EH (cell line): ENCODE results near the gene CDK8.
"Not testable (repeated sequence)": the region's sequence is repeated elsewhere in the genome, so short reads cannot be mapped to it uniquely, and the experiment has no call there.

Experiments used
- DNase-seq: peaks from one replicate; pipeline ENCODE4 v3.0.0-alpha.2; 2015; ENCODE audit warnings: low read depth

The CDK8 gene

GRCh38 chr13:26253787-26254582, at the start of gene CDK8:
TSS of gene CDK8 (plus strand) at chr13:26254129. CDS start at chr13:26254642, 513 bp downstream.
- DNase-seq: peak; percentile 88

- no peak for DNase-seq
Measured at GRCh38 chr13:26208287-26208686, 45.6 kb upstream of the CDK8 start.

DNA sequence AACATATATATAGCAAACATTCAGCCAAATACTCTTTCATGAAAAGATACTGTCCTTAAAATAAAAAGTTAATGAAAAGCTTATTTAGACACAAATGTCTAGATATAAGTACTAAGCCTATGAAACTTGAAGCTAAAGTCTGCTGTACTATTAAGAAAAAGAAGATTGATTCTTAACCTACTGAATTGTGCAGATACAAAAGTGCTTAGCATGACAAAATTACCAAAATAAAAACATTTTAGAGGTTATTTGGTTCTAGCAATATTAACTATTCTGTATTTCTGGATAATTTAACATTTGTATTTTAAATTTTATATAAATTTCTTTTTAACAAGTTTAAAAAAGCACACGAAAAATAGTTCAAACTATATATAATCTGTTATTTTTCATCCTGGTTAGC, 40.6 kb upstream of the CDK8 start:
- DNase-seq: no peak

DNA sequence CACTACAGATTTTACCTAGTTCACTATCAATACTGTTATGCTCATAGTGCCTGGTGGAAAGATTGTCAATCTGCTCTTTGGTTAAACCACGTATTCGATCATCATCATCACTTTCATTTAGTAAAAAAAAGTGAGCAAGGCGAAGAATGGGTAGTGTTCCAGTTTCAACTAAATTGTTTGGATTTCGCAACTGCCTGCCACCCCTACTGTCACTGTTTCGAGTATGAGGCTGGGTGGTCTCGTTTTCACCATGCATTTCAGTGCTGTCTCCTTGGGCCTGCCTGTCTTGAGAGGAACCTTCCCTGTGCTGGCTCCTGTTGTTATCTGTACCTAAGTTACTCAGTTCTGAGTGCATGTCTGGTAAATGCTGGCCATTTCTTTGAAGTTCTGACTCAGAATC, 39.9 kb upstream of the CDK8 start:
- no peak for DNase-seq

GRCh38 chr13:26216042-26216441, 37.9 kb upstream of the CDK8 start:
- DNase-seq: no peak

DNA sequence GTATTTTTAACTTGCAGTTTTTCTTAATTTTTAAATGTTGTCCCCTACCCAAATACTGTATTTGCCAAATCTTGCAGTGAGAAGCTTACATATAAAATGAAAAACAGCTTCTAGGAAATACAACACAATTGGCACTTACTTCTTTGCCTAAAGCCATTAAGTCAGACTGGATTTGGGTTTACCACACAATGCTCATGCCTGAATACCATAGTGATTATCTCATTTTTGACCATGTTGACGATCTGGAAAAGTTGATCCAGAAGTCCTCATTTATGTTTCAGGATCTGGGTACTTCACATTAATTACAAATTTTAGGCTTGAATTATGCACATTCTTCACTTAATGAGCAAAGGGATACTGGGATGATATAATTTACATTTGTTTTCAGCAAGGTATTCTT, 34.2 kb upstream of the CDK8 start:
- peak; percentile 62 for DNase-seq

DNA sequence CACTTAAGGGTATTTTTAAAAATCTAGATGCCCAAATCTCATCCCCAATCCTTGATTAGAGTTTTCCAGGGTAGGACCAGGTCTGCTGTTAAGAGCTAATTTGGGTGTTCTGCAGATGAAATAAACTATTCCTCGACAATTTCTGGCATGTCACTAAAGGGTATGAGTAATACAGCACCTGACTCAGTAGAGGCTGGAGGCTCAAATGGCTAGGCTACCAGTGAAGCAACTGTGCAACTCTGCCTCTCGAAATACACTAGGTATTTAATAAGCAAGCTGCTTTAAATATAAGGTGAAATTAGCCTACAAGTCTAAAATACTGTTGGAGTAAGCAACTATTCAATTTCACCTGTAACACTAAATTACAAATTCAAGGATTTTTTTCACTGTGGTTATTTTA, 33.4 kb upstream of the CDK8 start:
- peak; percentile 53 for DNase-seq

GRCh38 chr13:26221399-26221720, 32.6 kb upstream of the CDK8 start:
- DNase-seq: no peak

DNA sequence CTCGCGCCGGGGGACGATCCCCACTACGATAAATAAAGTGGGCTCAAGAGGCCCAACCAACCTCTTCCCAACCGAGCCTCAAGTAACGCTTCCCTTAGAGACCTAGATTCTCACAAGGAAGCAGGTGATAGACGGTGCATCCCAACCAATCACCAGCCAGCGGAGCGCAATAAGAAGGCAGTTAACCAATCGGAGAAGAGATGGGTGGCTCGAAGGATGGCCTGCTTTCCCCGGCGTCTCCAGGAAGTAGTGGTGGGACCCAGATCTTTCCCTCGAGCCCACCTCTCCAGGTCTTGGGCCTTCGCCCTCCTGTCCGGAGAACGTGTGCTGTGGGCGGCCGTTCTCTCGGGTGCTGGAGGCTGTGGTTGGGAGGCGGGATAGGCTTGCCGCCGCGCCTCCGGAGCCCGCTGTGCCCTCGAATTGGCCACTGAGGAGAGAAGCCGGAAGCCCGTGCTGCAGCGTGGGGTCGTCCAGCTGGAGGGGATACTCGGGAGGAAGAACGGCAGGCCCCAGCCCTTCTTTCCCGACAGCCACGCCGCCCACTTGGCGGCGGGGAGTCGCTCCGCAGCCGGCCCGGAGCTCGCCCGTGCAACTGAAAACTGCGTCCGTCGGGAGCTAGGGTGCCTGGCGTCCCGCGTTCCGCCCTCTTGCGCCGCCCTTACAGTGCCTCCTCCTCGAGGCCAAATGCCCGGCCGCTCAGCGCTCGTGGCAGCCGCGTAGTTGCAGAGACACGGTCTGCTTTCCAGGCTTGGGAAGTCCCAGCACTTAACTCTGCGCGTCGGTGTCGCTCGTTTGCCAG, 32.0 kb upstream of the CDK8 start, which contains the start of gene RNF6:
Gene RNF6 (minus strand): TSS at position 594 of the 799 bp plus-strand sequence. CDS start 2,665 bp downstream, outside the sequence.
- peak; percentile 99 for DNase-seq

GRCh38 chr13:26222520-26223046, 31.3 kb upstream of the CDK8 start:
- DNase-seq: no peak

- no peak for DNase-seq
Measured at GRCh38 chr13:26225896-26226617, 27.9 kb upstream of the CDK8 start.

DNA sequence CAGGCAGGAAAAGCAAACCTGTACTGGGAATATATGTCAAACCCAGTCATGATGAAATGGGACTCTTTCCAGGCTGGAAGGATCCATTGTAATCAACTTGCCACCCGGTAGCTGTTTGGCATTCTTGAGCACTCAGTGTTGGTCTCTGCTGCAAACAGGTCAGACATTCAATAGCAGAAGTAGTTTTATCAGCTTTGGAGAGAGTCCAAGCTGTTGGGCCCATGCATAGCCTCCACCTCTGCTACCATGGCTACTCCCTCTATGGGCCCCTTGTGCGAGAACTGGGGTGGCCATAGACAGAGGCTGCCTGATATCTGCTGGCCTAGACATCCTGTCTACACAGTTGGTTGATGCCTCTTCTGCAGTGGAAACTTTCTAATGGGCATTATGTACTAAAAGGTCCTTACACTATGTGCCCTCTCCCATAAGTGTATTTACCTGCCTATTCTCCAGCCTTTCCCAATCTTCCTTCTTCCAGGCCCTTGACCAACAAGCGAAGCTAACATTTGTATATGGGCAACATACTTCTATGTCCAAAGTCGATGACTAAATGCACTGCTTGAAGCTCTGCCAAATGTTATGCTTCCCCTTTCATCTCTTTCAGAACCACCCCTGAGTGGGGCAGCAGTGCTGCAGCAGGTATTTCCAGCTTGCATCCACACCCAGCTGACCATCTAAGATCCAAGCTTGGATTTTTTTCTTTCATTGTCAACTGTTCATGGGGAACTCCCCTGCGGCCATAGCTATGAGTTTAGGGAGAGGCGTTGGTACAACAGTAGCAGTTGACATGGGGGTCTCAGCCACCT, 26.6 kb upstream of the CDK8 start:
- no peak for DNase-seq

GRCh38 chr13:26228096-26228495, 25.8 kb upstream of the CDK8 start:
- DNase-seq: no peak

- no peak for DNase-seq
Measured at GRCh38 chr13:26229080-26229615, 24.8 kb upstream of the CDK8 start.

GRCh38 chr13:26230703-26231102, 23.2 kb upstream of the CDK8 start:
- no peak for DNase-seq

GRCh38 chr13:26236296-26236695, 17.6 kb upstream of the CDK8 start:
- no peak for DNase-seq

GRCh38 chr13:26246154-26246553, 7.8 kb upstream of the CDK8 start:
- DNase-seq: no peak

DNA sequence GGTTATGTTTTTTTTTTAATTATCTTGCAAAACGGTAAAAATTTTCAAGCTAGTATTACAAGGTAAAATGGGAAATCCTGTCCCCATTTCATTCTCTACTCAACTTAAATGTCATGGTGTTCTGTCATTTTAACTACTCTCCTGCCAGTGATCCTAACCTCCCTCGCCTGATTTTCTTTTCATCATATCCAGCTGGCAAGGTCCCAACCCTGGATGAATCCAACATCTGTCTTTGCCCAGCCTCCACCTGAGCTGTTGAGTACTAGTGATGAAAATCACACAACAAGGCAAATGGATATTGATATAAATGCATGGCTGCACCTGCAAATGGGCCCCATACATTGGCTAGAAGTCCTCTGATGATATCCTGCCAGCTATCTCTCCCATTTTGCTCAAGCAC, 6.9 kb upstream of the CDK8 start:
- no peak for DNase-seq

DNA sequence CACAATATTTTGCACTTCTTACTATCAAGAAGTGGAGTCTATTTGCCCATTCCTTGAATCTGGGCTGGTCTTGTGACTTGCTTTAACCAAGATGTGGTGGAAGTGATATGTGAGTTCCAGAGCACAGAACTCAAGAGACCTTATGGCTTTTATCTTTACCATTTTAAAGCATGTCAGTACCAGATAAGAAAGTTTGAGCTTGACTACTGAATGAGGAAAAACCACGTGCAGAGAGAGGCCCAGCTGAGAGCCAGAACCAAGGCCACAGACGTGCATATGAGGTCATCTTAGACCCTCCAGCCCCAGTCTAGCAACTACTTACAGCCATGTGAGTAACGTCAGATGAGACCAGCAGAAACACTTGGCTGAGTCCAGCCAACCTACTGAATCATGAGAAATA, 6.3 kb upstream of the CDK8 start:
- no peak for DNase-seq

DNA sequence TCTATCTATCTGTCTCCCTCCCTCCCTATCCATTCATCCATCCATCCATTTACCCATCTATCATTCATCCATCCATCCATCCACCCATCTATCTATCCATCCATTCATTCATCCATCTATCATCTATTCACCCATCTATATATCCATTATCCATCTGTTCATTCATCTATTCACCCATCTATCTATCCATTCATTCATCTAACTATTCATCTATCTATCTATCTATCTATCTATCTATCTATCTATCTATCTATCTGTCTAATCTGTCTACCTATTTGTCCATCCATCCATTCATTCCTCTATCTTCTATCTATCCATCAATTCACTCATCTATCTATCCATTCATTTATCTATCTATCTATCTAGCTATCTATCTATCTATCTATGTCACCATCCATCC, 4.4 kb upstream of the CDK8 start:
- no peak for DNase-seq

GRCh38 chr13:26252006-26252405, 1.9 kb upstream of the CDK8 start:
- DNase-seq: not testable (repeated sequence)
